NCI-H146 treated with DMSO at 0.1 percent for 48 hours (cell line): ENCODE measurements around the gene GBF1.

Source experiments
- DNase-seq: peaks from one replicate; lab custom pipeline; 2025; ENCODE audit not compliant: unreplicated experiment; lab: John Stamatoyannopoulos, UW

The GBF1 gene

DNA sequence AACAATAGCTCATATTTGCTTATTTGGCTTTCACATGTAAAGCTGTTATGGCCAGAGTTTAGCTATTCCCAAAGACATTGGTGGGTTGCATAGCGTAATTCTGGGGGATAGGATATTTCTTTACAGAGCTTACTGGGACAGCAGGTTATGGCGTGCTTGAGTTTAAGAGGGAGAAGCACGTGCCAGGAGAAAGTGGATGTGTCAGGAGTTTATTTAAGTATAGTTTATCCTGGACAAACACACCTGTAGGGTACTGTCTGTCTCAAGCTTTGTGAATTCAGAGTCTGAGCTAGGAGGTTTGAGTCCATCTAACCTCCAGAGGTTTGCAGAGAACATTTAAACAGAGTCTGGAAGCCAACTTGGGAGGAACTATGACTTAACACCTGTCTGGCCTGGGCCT is 21.3 kb downstream of the GBF1 start:
- no peak for DNase-seq

DNA sequence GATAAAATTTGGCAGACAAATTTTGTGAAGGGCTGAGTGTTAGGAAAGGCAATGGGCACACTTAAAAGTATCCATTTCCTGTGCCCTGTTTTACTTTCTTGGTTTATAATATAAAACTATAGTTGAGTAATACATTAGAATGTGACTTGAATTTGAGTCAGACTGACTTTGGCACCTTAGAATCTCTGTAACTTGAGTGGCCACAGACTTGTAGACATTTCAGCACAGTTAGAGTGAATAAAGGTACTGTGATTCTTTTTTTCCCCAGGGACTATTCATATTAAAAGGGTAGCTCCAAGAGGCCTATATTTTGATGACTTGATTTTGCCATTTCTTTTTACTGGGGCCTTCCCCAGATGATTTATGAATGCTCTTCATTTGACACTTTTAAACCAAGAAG is 22.4 kb downstream of the GBF1 start:
- no peak for DNase-seq

DNA sequence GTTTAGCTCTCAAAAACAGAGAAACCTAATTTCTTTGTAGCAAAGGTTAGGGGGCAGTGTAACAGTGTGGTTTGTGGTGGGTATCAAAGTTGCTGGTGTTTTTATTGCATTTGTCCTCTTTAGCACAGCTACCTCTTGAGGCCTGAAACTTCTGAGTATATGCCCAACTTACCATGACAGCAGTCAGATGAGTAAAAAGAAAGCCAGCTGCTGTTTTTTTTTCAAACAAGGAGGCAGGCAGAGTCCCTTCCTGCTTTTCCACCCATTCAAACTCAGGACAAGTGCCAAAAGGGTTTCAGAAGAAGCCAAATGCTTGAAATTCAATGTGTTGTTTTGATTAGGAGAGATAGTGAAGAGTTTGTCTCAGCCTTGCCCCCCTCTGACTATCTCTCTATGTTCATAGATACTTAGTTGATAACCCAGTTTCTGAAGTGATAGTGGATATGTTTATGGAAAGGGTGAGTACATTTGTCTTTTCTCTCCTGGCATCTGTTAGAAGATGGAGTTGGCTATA is 23.1 kb downstream of the GBF1 start:
- no peak for DNase-seq

- no peak for DNase-seq
Measured at GRCh38 chr10:102269017-102269416, 23.7 kb downstream of the GBF1 start.

DNA sequence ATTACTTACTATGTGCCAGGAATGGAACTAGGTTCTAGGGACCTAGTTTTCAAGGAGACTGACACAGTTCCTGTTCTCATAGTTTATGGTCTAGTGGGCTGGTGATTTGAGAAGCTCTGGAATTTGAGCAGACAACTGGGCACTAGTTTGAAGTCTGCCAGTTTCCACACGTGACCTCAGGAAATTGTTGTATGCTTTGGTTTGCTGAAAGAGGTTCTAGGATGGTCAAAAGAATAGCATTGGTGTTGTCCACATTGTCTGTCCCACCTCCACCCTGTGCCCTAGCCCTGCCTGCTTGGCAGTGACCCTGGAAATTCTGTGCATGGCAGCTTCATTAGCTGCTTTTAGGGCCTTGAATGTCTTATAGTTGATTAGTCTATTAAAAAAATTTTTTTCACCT is 28.7 kb downstream of the GBF1 start:
- DNase-seq, result no peak

DNA sequence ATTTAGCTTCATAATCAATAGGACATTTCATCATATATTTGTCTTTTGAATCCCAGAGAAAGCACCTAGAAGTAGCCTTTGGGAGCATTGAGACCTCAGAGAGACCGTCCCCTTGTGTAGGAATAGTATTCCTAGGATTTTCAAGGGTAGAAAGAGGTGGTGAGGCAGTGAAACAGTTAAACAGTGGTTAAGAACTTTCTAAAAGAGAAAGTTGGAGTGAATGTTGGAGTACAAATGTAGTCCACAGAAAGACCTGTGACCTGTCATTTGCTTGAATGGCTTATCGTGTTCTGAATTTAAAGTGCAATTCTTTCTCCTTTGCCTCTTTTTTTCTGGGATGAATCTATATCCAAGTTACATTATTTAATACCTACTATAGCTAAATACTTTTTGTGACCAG is 30.0 kb downstream of the GBF1 start:
- DNase-seq, result no peak

- no peak for DNase-seq
Measured at GRCh38 chr10:102279104-102279503, 33.8 kb downstream of the GBF1 start.

DNA sequence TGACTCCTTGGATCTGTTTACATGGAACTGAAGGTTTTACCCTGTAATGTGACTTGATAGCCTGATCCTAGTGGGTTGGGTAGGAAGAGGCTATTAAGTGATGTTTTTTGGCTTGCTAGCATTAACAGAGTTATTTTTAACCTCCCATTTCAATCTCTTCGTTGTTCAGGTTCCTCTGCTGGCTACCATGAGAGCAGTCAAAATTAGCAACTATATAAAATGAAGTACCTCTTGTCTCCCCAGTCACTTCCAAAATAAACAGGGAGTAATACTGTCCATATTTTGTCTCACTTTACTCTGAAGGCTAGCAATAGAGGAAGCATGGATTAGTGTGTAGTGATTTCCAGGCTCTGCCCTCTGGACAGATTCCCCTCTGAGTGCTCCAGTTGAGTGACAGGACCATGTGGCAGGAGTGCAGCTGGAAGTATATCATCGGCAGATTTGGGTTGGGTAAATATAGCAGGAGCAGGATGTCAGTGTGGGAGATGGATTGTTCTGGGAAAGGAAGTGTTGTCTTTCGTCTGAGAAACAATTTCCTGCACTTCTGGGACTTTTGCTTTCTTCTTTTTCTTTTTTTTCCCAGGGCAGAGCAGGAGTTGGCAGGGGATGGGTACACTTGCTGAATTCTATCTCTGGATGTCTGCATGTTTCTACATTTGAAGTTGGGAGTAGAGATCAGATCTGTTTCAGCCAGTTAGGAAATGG is 35.2 kb downstream of the GBF1 start:
- no peak for DNase-seq

DNA sequence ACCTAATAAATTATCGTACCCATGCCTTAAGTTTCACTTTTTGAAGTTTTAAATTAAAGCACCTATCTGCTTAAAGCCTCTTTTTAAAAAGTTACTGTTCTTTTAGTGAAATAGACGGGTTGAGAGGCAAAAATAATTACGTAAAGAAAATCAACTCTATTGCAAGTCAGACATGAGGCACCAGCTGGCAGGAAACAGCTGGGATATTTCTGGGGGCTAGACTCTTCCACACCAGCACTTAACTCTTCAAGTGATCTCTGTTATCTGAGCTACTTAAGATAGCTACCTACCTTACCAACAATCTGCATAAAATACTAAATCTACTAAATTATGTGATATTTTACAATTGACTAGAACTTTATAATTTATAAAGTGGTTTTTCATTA is 35.8 kb downstream of the GBF1 start:
- no peak for DNase-seq

- no peak for DNase-seq
Measured at GRCh38 chr10:102283488-102283887, 38.2 kb downstream of the GBF1 start.

DNA sequence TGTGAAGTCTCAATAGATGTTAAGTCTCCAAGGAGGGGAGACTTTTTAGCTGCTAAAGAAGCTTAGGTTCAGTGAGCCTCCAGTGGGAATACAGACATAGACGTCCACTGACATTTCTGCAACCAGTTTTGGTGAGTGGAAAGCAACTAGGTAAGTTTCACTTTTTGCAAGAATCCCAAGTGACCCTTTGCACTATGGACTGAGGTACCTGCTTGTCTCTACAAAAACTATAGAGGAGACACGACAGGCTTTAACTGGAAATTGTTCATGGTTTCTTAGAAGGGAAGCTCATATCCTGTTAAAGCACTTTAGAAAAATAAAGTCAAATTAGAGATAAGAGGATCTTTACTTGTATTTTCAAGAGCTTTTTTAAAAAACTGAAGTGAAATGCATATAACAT is 38.6 kb downstream of the GBF1 start:
- no peak for DNase-seq

DNA sequence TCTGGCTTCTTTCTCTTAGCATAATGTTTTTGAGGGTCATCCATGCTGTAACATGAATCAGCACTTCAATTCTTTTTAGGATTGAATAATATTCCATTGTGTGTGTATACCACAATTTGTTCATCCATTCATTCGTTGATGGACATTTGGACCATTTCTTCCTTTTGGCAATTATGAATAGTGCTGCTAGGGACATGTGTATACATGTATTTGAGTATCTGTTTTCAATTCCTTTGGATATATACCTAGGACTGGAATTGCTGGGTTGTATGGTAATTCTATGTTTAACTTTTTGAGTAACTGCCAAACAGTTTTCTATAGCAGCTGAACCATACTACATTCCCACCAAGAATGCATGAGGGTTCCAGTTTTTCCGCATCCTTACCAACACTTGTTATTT is 39.2 kb downstream of the GBF1 start:
- DNase-seq, result no peak

GRCh38 chr10:102285133-102285532 is 39.8 kb downstream of the GBF1 start:
- DNase-seq, result no peak

- no peak for DNase-seq
Measured at GRCh38 chr10:102286216-102286615, 40.9 kb downstream of the GBF1 start.

- no peak for DNase-seq
Measured at GRCh38 chr10:102287538-102287937, 42.2 kb downstream of the GBF1 start.

- DNase-seq, result no peak
Measured at GRCh38 chr10:102287991-102288390, 42.7 kb downstream of the GBF1 start.

GRCh38 chr10:102289356-102289755 is 44.0 kb downstream of the GBF1 start:
- DNase-seq, result no peak

DNA sequence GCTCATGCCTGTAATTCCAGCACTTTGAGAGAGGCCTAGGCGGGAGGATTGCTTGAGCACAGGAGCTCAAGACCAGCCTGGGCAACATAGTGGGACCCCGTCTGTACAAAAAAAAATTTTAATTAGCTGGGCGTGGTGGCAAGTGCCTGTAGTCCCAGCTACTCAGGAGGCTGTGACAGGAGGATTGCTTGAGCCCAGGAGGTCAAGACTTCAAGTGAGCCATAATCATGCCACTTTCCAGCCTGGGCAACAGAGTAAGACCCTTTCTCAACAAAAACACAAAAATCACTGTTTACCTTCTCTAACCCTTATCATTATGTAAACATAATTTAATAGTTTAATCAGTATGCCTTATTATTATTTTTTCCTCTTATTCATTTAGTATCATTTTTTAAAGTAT is 44.5 kb downstream of the GBF1 start:
- DNase-seq, result no peak

- no peak for DNase-seq
Measured at GRCh38 chr10:102291221-102291905, 46.0 kb downstream of the GBF1 start.

- no peak for DNase-seq
Measured at GRCh38 chr10:102297101-102297500, 51.8 kb downstream of the GBF1 start.

GRCh38 chr10:102298899-102299298 is 53.6 kb downstream of the GBF1 start:
- DNase-seq, result no peak

DNA sequence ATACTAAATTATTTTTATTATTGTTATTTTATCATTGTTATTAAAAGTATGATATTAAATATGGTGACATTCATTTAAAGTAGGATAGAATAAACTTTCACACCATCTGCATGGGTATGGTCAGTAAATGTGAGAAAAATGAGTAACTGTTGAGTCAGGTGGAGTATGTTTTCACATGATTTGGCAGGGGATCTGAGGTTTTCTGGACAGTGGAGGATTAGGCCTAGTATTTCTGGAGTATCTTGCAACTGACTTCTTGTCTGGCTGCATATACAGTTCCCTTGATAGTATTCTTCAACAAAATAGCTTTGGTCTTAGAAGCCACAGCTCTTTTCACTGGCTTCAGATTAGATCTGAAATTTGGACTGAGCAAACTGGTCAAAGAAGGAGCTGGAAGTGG is 54.5 kb downstream of the GBF1 start:
- no peak for DNase-seq
